Hematopoietic multipotent progenitor cell treated with erythropoietin and hydrocortisone succinate and interleukin-3 and kit ligand, for 4 days (in vitro differentiated cells): Measurements from ENCODE around the gene DUXB.

ENCODE experiments used
- DNase-seq: peaks from one replicate; pipeline ENCODE4 v3.0.0-alpha.2; 2015

DUXB gene

DNA sequence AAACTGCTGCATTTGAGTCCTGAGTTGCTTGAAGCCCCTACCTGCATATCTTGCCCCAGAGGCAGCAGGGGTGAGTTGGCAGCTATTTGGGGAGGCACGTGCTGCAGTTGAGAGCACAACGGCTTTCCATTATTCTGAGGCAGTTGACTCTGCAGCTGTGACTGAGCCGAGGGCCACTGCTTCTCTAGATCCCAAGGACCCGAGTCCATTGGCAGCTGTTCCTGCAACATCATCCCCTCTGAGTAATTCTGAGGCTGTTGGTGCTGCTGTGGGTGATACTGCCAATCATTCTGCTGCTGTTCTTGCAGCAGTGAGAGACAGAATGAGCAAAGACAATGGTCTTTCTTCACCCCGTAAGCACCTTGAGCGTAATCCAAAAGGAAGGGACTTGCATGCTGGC lies 40.9 kb downstream of the DUXB start:
- DNase-seq, result no peak

DNA sequence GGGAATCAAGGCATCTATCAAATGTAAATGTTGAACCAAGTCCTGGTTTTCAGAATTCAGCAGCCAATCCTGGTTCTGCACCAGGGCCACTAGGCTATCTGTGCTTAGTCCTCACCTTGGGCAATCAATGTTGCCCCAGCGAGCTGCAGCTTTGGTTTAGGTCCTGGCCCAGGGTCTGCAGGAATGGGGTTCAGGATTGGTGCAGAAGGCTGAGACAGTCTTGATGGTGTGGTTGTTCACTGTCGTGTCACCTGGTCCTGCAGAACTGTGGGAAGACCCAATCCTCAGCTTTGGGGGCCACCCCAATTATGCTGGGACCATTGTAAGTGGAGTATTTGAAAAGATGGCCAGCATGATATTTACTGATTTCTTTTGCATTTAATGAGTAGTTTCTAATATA lies 43.1 kb downstream of the DUXB start:
- no peak for DNase-seq

DNA sequence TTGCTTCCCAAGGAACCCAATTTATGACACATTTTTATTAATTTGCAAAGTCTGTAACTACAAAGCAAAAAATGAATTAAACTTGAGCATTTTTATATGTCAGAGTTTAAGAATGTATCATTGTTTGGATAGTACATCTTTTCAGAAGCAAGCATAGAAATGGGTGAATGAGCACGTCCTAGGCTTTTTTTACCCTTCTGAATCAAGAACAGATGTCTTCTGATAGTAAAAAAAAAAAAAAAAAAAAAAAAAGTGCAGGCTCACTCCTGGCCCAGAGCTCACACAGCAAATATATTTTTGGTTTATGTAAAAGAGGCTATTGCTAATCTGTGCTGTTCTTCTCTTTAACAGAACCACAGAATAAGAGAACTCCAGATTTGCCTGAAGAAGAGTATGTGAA lies 47.3 kb downstream of the DUXB start:
- DNase-seq, result peak; percentile 13

DNA sequence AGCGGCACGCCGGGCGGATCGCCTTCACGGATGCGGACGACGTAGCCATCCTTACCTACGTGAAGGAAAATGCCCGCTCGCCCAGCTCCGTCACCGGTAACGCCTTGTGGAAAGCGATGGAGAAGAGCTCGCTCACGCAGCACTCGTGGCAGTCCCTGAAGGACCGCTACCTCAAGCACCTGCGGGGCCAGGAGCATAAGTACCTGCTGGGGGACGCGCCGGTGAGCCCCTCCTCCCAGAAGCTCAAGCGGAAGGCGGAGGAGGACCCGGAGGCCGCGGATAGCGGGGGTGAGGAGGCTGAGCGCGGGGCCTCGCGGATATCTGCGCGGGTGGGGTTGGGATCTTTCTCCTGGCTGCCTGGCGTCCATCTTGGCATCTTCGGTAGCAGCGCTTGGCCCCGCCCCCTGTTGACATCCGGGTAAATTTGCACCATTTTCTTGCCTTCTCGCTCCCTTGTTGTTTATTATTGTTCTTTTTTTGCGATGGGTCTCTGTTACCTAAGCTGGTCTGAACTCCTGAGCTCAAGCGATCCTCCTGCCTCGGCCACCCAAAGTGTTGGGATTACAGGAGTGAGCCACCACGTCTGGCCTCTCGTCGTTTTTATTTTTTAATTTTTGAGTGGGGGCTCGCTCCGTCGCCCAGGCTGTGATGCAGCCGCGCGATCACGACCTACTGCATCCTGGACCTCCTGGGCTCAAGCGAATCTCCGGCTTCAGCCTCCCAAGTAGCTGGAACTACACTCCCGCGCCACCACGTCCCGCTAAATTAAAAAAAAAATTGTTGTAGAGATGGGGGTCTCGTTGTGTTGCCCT lies 52.8 kb downstream of the DUXB start:
- DNase-seq, result peak; percentile 92

GRCh38 chr16:75647492-75648264 lies 53.6 kb downstream of the DUXB start, which contains the start of the genes KARS1 and TERF2IP:
Gene KARS1 (minus strand): TSS chr16:75647665. CDS start chr16:75647639, 26 bp downstream.
Gene TERF2IP (plus strand): TSS chr16:75647773. CDS start chr16:75647883, 110 bp downstream.
- DNase-seq, result peak; percentile 97

GRCh38 chr16:75647112-75647491 lies 54.2 kb downstream of the DUXB start:
- no peak for DNase-seq

- DNase-seq, result no peak
Observed at GRCh38 chr16:75644240-75645012, 56.8 kb downstream of the DUXB start.
